Measurements from ENCODE around the gene UBR2. TPM values are rescaled to one million over a fixed set of nuclear protein-coding genes. Genes with fewer than 3 reads are reported as not detected.

The UBR2 gene
- total RNA-seq (2014; rRNA removed; shearing (Covaris generic)): 6.8 and 7.5 TPM in 2 replicates

DNA sequence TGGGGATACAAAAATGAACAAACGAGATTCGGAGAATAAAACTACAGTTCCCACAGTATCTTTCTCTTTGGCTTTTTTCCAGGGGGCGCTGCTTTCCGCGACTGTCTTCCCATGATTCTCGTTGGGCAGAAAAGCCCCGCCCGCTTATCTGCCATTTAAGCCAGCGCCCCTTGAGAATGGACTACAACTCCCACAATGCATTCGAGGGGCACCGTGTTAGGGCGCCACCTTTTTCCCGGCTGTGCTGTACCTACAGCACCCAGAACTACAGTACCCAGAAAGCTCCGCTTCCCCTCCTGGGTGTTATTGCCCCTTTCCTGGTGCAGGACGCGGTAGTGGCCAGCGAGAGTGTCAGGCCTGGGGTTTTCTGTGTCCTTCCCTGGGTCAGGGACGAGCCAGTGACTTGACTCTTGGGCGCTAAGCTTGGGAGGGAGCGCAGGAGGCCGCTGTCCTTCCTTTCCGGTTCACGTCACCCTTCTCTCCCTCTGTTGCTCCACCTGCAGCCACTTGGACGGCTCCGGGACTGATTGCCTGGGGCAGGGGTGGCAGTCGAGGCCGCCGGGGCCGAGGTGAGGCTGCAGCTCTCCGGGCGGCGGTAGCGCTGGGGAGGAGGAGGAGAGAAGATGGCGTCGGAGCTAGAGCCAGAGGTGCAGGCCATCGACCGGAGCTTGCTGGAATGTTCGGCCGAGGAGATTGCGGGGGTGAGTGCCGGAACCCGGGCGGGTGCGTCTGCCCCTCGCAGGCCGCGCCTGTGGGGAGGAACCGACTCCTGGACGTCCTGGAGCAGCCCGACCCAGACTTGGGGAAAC, at the start of gene UBR2:
Gene UBR2 (plus strand): TSS at position 333 of the 809 bp plus-strand sequence. CDS start 291 bp downstream, at position 624.
- DNase-seq (ENCODE audit: low spot score): peak; percentile 98

- no peak for DNase-seq (ENCODE audit: low spot score)
These were observed 49.1 kb upstream of the UBR2 start for GRCh38 chr6:42514745-42515144.

DNA sequence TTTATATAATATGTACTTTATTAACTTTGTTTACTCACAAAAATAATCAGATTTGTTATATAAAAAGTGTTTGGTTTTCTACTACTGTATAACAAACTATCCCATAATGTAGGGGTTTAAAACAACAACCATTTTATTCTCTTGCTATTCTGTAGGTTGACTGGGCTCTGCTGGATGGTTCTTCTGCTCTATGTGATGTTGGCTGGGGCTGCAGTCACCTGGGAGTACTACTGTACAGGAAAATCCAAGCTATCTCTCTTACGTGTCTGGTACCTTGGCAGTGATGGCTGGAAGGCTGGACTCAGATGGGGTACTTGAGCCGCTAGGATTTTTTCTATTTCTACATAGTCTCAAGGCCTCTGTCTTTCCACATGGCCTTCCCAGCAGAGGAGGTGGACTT, 44.0 kb upstream of the UBR2 start:
- DNase-seq (ENCODE audit: low spot score): no peak

DNA sequence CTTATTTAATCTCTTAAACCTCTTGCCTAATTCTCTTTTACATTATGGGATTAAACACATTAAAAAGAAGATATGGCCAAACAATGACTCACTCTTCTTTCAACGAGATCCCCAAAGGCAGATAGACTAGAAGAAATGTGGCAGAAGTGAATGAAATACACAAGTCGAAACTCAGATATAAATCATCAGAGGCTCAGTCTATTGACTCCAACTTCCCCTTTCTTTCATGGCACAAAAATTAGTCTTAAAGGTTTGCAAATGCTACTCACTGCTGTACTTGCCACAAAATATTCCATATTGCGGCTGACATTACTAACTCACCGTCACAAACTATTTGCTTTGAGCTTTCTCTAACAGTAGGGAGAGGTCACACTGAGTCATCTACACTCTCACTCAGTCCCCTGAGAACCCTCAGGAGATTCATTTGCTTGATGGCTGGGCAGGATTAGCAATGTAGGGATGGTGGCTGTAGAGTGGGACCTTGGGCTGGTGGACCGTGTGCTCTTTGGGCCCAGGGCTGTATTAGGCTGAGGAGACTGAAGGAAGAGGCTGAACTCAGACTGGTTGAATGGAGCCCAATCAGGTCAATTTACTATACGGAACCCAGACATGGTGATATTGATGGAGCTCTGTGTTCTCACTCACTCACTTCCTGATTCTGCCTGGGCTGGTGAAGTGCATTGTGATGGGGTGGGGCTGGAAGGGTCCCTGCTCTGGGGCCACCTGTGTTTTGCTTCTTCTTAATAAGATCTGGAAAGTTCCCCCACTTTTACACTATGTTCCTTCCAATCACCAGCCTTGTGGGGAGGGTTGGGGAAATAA, 42.8 kb upstream of the UBR2 start:
- DNase-seq (ENCODE audit: low spot score): peak; percentile 26

GRCh38 chr6:42522036-42522435, 41.8 kb upstream of the UBR2 start:
- no peak for DNase-seq (ENCODE audit: low spot score)

- DNase-seq (ENCODE audit: low spot score): no peak
These were observed 40.7 kb upstream of the UBR2 start for GRCh38 chr6:42522942-42523814.

DNA sequence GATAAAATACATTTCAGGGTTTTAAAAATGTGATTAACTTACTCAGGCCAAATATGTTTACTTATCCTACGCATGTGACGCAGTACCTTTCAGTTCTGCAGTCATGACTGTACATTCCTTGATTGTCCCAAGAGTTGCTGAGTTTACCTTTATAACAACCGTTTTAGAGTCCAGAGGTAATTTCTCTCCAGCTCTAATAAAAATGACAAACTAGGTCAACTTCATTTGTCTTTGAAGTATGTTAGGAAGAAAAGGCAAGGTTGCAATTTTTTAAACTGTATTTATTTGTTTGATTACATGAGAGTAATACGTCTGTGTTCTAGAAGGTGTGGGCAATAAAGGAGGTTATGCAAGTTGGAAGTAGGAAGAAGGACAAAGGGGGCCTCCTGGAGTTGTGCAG, 38.6 kb upstream of the UBR2 start:
- no peak for DNase-seq (ENCODE audit: low spot score)

- no peak for DNase-seq (ENCODE audit: low spot score)
These were observed 37.2 kb upstream of the UBR2 start for GRCh38 chr6:42526616-42527015.

DNA sequence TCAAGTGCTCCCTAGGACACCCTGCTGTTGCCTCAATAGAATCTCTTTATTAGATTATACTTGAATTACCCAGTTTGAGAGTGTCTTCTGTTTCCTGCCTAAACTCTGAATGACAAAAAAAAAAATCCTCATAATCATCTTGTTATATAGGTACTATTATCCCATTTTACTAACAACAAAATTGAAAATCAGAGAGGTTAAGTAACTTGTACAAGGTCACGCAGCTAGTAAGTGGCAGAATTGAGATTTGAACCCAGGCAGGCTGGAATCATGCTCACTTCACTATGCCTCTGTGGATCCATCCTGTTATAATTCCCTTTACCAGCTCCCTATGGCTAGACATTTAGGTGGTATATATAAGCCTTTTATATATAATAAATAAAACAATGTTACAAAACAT, 36.6 kb upstream of the UBR2 start:
- no peak for DNase-seq (ENCODE audit: low spot score)

DNA sequence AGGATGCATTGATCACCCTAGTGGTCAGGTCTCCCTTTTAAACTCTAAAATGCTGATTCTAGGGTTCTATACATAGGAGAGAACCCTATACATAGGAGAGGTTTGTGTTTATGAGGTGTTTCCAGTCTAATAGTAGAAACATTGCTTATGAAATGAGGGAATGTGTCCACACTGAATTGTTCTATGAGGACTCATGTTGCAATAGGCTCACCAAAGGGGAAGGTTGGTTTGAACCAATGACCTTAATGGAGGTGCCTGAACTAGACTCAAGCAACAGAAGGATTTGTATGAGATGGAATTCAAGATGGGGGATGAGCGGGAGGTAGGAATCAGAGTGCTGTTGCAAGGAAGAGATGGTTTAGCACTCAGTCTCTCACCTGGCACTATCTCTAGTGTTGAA, 33.5 kb upstream of the UBR2 start:
- DNase-seq (ENCODE audit: low spot score): no peak

DNA sequence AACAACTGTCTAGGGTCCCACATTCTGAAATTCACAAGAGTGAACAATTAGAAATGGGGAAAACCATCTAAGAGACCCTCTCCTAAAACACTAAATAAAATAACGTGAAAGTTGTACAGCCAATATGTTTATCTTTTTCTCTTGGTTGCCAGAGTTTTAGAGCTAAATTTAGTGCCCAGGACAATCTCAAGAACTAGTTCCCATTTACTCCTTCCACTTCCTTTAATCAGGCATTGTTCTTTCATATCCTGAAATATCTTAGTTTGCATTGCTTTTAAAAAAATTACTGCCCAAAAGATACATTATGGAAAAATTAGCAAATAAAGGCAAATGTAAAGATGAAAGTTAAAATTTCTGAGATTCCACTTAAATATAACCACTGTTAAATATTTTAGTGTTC, 33.1 kb upstream of the UBR2 start:
- DNase-seq (ENCODE audit: low spot score): no peak

DNA sequence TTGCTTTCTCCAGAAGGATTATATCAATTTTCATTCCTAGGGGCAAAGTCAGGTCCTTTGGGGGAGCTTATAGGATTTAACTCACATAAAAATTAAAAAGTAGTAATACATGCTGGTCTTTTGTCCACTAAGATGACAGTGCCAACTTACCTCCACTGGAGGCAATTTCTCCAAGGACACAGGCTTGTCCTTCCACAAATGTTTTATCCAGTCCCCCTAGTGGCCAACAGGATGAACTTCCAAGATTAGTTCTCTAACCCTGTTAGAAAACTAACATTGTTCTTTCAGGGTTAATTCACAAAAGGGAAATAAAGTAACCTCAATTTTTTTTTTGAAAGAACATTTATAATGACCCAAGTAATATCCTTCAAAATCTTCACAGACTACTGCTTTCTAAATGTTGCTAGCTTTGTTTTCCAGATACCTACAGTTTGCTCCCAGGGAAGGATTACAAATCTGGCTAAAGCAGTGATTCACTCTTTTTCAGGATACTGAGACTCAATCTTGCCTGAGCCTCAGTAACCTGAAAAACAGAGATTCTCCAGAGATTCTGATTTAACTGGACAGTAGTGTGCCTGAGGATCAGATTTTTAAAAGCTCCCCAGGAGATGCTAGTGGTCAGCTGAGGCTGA, 31.7 kb upstream of the UBR2 start:
- DNase-seq (ENCODE audit: low spot score): peak; percentile 70

GRCh38 chr6:42533794-42534193, 30.0 kb upstream of the UBR2 start:
- DNase-seq (ENCODE audit: low spot score): no peak

DNA sequence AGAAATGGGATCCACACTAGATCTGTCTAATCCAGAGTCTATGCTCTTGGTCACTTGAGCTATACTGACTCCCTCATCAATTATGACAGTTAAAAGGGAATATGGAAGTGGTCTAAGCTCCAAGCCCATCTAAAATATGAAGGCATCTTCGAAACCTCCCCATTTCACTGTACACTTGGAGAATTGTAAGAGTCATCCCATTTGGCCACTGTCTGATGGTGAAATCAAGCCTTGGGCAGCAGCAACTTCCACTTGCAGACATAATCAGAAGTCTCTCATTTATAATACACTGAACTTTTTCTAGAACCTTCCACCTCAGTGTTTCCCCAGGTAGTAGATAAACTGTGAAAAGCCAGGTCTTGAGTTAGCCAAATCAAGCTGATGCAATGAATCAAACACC, 26.3 kb upstream of the UBR2 start:
- no peak for DNase-seq (ENCODE audit: low spot score)

GRCh38 chr6:42539135-42539534, 24.7 kb upstream of the UBR2 start:
- no peak for DNase-seq (ENCODE audit: low spot score)

GRCh38 chr6:42545226-42545773, 18.5 kb upstream of the UBR2 start:
- DNase-seq (ENCODE audit: low spot score): no peak

GRCh38 chr6:42547407-42548329, 16.2 kb upstream of the UBR2 start:
- DNase-seq (ENCODE audit: low spot score): peak; percentile 81

GRCh38 chr6:42550277-42550676, 13.6 kb upstream of the UBR2 start:
- DNase-seq (ENCODE audit: low spot score): no peak

DNA sequence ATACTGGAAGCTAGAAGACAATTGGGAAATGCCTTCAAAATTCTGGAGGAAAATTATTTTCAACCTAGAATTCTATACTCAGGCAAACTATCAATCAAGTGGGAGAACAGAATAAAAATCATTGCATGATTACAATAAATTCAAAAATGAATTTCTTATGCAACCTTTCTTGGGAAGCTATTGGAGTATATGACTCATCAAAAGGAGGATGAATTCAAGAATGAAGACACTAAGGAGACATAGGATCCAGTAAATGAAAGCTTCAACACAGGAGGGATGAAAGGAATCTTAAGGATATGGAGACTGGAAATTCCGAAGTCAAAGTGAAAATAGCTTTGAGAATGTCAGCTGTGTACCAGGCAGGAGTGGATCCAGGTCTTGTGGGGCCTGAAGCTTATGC, 12.6 kb upstream of the UBR2 start:
- DNase-seq (ENCODE audit: low spot score): no peak

GRCh38 chr6:42552380-42552779, 11.4 kb upstream of the UBR2 start:
- DNase-seq (ENCODE audit: low spot score): no peak

Measured in HT-29 (cell line).